HG02798 (cell line): ENCODE data around the gene ARL16.
A peak's percentile ranks its signal among the peaks of the same experiment; 100 is the strongest.

Source experiments
- ATAC-seq: cut with Tn5 transposase; IDR thresholded peaks from one replicate; pipeline ENCODE4 v1.9.1; 2021; ENCODE audit warnings: mild to moderate bottlenecking; ENCODE audit not compliant: unreplicated experiment, poor library complexity

ARL16 gene

DNA sequence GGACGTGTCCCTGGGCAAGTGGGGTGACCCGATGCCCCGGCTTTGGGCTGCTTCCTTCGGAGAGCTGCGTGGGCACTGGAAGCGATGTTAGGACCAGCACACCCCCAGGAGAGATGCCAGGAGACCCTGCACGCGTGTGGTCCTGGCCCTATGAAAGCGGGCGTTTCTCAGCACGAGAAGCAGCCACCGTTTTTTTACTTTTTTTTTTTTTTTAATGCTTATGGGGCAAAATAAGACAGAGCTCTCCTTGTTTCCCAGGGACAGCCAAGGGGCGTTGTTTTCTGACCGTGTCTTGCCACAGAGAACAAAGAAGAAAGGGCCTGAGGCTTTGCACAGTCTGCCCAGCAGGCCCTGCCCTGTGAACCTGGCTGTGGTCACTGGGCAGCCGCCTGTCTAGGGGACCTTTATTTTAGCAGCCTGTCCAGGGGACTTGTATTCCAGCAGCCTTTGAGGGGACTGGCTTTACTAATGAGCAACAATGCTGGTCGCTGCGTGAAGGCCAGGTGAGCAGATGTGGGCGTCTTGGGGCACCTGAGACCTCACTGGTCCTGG, 29.5 kb upstream of the ARL16 start:
- ATAC-seq = no peak

DNA sequence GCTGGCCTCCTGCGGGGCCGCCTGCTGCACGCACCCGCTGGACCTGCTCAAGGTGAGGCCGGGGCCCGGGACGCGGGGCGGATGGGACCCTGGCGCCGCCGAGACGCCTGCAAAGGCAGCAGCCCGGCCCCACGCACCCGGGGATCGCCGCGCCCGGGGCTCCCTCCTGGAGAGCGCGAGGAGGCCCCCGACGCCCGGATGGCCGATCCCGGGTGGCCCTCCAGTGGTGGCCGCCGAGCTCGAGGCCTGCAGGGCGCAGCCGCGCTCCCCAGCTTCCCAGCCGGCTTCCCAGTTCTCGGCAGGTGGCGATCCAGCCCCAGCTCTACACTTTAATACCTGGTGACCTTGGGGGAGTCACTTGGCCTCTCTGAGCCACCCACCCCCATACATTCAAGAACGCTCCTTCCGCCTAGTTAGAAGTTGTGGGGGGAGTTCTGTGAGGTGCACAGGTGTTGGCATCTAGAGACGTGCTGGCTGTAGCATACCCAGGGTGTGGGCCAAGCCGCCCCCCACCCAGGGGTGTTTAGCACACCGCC, 28.9 kb upstream of the ARL16 start:
- ATAC-seq = no peak

GRCh38 chr17:81711814-81712467, 28.3 kb upstream of the ARL16 start, which contains the start of gene SLC25A10:
SLC25A10 (plus strand) TSS chr17:81712284; CDS start chr17:81712427, 143 bp downstream.
- peak; percentile 77 for ATAC-seq

- ATAC-seq = no peak
Observed at GRCh38 chr17:81710514-81711308, 27.1 kb upstream of the ARL16 start.

GRCh38 chr17:81708739-81709185, 25.2 kb upstream of the ARL16 start:
- no peak for ATAC-seq

DNA sequence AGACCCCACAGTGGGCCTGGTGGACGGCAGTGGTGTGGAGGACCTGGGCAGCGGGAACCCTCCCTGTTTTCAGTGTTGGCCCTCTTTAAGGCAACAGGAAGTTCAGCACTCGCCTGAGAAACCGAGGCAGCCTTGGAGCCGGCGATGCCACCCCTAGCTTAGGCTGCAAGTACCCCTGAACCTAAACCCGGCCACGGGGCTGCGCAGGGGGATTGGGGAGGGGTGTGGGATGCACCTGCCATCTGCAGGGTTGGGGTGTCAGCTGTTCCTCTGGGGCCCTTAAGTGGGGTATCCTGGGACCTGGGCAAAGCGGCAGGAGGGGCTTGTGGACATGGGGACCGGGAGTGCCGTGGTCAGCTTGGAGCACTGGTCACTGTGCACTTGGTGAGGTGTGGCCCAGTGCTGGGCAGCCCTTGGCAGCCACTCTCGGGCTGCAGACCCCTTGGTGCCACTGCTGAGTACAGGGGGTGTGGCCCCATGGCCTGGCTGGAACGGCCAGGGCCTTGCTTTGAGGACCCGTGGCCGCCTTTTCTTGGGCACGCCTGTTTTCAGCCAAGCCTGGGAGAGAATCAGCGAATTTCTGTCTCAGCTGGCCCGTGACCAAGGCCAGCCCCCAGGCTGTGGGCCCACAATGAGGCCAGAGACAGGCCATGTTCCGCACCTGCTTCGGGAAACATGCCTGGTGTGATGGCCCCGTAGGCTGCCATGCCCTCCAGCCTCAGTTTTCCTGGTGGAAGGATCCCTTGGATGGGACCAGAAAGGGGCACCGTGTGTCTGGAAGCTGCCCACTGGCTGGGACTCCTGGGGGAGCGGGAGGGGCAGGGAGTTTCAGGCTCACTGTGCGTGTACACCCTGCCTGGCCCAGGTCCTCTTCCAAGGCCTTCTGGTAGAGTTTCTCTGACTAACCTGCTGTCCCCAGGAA, 24.4 kb upstream of the ARL16 start:
- ATAC-seq = no peak

DNA sequence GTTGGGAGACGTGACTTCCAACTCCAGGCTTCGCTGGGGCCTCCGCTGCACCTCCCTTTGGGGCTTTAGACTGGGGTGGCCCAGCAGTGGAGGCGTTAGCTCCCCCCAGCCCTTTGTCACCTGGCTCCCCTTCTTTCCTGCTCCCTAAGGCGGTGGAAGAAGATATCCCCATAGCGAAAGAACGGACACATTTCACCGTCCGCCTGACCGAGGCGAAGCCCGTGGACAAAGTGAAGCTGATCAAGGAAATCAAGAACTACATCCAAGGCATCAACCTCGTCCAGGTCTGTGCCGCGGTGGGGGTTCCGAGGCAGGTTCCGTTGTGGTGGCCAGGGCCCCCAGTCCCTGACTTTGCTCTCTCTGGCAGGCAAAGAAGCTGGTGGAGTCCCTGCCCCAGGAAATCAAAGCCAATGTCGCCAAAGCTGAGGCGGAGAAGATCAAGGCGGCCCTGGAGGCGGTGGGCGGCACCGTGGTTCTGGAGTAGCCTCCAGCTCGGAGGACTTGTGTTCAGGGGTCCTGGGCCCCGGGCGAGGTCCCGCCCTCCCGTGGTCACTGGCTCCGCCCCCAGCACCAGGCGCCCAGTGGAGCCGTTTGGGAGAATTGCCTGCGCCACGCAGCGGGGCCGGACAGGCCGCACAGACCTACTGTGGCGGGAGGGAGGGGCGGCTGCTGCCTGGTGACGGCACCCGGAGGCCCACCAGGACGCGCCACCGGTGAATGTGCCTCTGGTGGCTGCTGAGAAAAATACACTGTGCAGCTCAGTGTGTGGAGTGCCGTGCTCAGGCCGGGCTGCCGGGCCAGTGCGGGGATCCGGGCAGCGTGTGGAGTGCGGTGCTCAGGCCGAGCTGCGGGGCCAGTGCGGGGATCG, 23.4 kb upstream of the ARL16 start:
- no peak for ATAC-seq

DNA sequence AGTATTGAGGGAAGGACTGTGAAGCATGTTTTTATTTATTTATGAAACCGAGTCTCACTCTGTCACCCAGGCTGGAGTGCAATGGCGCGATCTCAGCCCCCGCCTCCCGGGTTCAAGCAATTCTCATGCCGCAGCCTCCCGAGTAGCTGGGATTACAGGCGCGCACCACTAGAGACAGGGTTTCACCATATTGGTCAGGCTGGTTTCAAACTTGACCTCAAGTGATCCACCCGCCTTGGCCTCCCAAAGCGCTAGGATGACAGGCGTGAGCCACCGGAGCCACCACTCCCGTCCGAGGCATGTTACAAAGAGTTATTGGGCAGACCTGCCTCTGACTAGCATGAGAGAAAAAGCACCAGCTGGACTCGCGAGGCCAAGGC, 22.6 kb upstream of the ARL16 start:
- ATAC-seq = no peak

DNA sequence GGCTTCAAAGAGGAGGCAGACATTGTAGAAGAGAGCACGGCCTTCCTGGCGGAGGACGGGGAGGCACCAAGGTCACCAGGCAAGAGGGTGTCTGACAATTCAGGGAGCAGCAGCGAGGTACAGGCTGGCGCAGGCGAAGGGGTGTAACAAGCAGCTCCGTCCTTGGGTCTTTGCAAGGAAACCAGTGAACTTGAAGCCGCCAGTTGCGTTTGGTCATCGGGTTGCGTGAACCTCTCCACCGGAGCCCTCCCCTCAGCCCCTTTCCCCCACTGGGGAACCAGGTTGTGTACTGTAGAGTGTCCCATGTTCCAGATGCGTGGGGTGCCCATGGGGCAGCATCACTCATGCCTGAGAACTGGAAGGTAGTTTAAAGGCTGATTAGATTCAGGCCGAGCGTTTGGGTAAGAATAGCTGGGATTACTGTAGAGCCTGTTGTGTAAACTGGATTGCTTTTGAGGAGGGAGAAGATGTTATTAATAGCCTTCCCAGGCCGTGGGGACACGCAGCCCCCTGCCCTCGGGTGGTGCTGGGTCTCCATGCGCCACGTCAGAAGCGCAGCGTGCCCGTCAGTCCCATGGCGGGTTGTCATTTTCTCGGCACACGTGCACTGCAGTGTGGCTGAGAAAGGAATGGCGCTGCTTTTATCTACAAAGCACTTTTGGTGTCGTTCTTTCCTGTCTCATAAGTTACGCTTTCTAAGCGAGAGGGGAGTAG, 22.1 kb upstream of the ARL16 start:
- ATAC-seq = no peak

GRCh38 chr17:81703747-81704654, 20.4 kb upstream of the ARL16 start:
- ATAC-seq = no peak

- peak; percentile 89 for ATAC-seq
Observed at GRCh38 chr17:81702934-81703746, 19.5 kb upstream of the ARL16 start, which contains the start of gene MRPL12. MRPL12 (plus strand) TSS chr17:81703367; CDS start chr17:81703502, 135 bp downstream.

- ATAC-seq = no peak
Observed at GRCh38 chr17:81701288-81702071, 17.9 kb upstream of the ARL16 start.

DNA sequence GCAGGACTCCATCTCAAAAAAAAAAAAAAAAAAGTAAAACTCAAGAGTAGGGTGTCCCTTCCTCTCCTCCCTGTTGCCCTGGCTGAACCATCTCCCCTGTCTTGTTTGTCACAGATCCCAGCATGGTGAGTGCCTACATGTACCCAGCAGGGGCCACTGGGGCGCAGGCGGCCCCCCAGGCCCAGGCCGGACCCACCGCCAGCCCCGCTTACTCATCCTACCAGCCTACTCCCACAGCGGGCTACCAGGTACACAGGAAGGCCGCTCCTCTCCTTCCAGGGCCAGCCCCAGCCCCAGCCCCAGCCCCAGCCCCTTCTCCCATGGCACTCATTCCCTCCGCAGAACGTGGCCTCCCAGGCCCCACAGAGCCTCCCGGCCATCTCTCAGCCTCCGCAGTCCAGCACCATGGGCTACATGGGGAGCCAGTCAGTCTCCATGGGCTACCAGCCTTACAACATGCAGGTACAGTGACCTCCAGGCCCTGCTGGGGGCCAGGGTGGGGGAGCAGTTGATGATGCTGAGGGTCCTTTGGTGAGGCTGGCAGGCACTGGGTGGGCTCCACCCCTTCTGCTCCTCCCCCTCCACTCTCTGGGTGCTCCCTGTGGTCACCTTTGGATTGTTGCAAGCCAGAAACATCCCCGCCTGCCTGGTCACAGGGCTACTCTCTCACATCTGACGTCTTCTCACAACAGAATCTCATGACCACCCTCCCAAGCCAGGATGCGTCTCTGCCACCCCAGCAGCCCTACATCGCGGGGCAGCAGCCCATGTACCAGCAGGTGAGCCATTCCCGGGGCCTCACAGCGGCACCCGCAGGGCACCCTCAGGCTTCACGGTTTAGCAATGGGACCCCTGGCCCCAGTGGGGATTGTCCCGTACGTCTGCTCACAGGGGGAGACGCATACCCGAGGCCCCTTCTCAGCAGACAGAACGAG, 17.0 kb upstream of the ARL16 start:
- ATAC-seq = no peak

GRCh38 chr17:81697261-81698044, 13.9 kb upstream of the ARL16 start:
- no peak for ATAC-seq
